Stimulated activated CD8-positive, alpha-beta memory T cell treated with anti-CD3 and anti-CD28 coated beads, Interleukin-4, amount 100 ng/mL, for 24 hours (primary cell): ENCODE measurements around the gene VWA7.
"Not testable (repeated sequence)": the region's sequence is repeated elsewhere in the genome, so short reads cannot be mapped to it uniquely, and the experiment has no call there.

Source experiments
- DNase-seq: peaks from one replicate; pipeline ENCODE4 v3.0.0-alpha.2; 2020; ENCODE audit warnings: low read depth

VWA7 gene

DNA sequence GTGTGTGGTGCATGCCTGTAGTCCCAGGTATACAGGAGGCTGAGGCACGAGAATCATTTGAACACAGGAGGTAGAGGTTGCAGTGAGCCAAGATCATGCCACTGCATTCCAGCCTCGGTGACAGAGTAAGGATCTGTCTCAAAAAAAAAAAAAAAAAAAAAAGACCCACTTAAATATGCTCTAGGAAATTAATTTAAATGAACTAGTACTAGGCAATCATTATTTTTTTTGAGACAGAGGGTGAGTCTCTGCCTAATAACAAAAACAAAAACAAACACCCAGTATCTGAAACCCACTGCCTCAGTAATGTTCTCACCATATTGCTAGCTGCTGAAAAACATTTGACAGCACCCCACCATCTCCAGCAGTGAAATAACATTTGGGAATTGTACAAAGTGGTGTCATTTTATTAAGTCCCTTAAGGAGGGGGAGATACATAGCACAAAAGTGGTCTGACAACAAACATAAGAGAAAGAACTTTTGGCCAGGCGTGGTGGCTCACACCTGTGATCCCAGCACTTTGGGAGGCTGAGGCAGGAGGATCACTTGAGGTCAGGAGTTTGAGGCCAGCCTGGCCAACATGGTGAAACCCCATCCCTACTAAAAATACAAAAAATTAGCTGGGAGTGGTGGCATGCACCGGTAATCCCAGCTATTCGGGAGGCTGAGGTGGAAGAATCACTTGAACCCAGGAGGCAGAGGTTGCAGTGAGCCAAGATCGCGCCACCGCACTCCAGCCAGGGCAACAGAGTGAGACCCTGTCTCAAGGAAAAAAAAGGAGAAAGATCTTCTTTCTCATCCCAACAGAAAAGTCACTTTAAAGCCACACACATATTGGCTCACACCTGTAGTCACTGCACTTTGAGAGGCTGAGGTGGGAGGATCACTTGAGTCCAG, 24.2 kb upstream of the VWA7 start:
- not testable (repeated sequence) for DNase-seq

DNA sequence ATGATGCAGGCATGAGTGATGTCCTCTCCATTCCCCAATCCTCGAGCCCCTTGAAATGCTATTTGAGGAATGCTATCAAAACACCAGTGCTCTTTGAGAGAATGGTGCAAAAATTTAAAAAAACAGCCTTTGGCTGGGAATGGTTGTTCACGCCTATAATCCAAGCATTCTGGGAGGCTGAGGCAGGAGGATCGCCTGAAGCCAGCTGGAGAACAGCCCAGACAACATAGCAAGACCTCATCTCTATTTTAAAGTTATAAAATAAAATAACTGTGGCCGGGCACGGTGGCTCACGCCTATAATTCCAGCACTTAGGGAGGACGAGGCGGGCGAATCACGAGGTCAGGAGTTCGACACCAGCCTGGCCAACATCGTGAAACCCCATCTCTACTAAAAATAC, 22.7 kb upstream of the VWA7 start:
- no peak for DNase-seq

DNA sequence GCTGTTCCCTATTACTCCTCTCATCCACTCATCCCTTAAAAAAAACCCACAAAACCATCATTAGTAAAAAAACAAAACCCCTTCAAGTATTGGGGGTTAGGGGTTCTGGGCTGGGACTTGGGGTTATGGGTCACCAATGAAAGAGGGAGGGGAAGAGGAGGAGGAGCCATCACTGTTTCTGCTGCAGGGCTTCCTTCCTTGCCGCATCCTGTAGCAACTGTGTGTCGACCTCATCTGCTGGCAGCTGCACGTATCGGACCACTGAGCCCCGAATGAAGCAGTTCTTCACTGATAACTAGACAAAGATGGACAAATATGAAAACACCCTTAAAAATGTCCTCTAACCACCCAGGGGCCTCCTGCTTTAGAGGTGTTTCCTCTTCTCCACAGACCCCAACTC, 20.5 kb upstream of the VWA7 start:
- DNase-seq = no peak

DNA sequence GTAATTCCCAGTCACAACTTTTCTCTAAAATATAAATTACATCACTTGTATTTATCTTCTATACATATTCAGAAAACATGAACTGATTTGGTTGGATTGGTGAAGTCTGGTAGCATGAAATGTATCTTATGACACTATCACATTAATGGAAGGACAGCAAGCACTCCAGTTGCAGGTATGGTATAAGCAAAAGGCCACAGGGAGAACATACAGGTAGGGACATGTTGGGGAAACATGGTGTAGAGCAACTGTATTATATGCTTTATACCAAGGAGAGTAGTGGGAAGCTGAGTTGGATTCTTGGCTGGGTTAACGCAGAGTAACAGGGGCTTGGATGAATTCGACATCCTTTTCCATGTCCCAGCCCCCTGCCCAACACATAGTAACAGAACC, 19.9 kb upstream of the VWA7 start:
- DNase-seq = no peak

DNA sequence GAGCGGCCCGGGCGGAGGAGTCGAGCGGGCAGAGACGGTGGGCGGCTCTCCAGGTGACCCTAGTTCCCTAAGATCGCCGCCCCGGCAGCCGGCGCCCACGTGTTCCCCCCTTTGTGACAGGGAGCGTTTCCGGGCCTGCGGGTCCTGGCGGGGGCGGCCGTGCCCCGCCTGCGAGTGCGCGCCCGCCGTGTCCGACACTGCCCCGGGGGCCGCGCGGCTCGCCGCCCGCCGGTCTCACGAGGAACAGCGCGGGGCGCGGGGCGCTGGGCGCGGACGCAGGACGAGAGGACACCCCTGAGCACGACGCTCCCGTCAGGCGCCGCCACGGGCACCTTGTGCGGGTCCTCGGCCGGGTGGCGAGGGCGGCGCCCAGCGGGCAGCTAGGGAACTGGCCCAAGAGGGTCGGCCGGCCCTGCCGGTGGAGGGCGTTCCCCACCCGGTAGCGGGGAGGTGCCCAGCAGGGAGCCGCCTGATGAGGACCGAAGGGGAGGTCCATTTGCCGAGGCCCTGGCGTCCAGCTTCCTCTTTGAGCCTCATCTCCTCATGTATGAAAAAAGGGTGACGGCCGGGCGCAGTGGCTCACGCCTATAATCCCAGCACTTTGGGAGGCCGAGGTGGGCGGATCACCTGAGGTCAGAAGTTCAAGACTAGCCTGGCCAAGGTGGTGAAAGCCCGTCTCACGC, 18.6 kb upstream of the VWA7 start, which contains the start of gene VARS1:
Gene VARS1 (minus strand): TSS at position 137 of the 683 bp plus-strand sequence. CDS start 535 bp downstream, outside the sequence.
- DNase-seq = peak; percentile 75

DNA sequence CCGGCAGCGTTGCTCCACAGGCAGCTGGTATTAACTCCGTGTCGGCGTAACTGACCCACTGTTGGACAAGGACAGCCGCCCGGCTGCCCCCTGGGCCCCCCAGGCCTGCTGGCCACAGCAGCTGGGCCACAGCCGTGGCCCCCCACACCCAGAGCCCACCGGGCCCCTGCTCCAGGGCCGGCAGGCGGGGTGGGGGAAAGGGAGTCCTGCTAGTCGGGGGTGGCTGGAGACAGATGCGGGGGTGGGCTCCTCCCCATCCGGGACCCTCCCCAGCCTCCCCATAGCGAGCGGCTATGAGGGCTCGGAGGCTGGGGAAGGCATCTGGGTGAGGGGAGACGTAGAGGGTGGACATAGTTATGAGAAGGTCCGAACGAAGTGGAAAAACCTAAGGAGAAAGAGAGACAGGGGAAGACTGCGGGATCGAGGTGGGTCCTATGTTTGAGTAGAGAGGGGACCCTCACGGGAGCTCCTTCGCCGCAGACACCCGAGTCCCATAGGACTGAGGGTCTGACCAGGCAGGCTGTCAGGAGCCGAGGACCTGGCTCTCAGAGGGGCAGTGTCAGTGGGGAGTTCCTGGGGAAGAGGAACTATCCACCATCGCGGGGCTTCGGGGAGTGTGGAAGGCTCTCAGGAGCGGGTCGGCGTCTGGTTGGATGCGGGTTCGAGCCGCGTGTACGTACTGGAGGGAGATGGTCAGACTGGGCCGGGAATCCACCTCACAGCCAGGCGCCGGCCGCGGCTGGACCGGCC, 17.9 kb upstream of the VWA7 start:
- no peak for DNase-seq

DNA sequence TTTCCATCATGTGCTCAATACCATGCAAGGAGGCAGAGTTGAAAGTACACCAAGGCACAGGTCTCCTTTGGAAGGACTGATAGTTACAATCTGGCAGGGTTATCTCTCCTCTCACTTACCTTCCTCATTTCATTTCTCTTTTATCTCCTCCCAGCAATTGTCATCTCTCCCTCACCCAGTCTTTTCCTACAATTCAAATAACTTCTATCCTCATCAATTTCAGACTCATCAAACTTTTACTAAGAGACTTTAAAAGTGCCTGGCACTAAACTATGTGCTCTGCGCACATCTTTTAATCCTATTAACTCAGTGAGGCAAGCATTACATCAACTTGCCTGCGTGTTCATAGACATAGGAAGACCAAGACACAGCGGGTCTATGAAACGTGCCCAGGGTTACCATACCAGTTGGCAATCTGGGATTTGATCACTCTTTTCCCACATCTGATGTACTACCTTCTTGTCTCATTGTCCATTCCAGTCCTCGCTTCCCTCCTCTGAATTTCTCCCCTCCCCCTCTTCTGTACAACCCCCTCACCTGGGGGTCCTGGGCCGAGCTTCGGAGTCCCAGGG, 17.3 kb upstream of the VWA7 start:
- DNase-seq = no peak

DNA sequence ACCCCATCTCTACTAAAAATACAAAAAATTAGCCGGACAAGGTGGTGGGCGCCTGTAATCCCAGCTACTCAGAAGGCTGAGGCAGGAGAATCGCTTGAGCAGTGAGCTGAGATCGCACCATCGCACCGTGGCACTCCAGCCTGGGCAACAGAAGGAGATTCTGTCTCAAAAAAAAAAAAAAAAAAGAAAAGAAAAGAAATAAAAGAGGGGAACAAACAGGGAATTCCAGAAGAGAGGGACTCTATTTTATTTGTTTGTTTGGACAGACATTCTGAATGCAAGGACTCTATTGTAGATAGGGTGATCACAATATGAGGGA, 16.8 kb upstream of the VWA7 start:
- not testable (repeated sequence) for DNase-seq

DNA sequence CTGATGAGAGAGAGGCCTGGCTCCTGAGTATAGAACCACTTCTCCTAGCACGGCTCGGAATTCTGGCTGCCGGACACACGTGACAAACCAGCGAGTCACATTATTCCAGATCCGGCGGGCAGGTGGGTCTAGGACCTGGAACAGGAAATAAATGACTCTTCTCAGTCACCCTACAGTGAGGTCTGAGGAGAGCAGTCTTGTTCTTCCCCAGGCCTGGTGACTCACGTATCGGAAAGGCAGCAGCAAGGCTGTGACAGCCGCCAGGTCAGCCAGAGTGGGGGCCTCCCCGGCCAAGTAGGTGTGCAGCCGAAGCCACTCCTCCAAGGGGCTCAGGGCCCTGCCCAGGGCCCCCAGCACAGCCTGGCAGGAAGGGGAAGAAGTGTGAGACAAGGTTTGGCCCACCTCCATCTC, 15.6 kb upstream of the VWA7 start:
- no peak for DNase-seq

DNA sequence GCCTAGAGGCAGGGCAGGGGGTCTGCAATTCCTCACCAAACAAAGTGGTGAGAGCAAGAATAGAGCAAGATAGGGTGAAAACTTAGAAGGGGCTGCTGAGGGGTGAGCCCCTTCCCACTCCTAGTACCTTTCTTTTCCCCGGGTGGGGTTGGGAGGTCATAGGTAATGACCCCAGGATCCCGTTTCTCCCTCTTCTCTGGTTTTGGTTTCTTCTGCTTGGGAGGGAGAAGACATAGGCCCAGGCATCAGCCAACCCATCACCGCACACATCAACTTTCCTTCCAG, 14.9 kb upstream of the VWA7 start:
- DNase-seq = no peak

DNA sequence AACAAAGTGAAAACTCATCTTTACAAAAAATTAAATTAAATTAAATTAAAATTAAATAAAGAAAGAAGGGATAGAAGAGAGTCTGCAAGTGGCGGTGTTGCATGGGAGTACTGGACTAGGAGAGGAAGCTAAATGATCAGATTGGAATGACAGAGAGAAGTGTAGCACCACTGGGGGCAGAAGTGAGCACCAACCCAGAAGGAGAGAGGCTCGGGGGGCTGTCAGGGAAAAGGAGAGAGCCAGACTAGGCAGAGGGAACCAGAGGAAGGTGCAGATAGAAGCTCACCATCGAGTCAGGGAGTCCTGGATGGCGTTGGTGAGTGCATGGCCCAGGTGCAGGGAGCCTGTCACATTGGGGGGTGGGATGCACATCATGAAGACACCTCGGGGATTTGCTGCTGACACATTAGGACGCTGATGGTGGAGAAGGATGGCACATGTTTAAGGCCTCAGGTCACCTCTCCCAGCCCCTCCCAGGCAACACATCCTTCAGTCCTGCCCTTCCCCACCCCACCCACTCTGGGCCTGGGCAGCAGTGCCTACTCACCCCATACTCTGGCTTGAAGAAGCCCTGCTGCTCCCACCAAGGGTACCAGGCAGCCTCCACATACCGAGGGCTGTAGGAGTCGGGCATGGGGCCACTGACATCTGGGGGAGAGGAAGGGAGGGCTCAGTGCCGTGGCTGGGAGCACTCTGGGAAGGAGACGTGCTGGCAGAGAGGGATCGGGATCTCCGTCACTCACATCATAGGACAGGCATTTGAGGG, 14.4 kb upstream of the VWA7 start:
- no peak for DNase-seq

DNA sequence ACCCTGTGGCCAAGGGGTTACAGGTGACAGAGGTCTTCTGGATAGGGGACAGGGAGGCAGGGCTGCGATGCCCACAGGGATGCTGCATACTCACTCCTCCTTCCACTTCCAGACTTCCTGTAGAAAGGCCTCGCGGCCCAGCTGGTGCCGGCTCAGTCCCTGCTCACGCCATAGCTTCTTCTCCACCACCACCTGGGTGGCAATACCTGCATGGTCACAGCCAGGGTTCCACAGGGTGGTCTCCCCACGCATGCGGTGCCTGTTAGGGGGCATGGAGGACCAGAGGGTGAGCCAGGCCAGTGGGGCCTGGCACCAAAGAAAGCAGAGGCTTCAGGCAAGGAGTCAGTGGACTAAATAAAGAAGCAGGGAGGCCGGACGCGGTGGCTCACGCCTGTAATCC, 8.3 kb upstream of the VWA7 start:
- no peak for DNase-seq

DNA sequence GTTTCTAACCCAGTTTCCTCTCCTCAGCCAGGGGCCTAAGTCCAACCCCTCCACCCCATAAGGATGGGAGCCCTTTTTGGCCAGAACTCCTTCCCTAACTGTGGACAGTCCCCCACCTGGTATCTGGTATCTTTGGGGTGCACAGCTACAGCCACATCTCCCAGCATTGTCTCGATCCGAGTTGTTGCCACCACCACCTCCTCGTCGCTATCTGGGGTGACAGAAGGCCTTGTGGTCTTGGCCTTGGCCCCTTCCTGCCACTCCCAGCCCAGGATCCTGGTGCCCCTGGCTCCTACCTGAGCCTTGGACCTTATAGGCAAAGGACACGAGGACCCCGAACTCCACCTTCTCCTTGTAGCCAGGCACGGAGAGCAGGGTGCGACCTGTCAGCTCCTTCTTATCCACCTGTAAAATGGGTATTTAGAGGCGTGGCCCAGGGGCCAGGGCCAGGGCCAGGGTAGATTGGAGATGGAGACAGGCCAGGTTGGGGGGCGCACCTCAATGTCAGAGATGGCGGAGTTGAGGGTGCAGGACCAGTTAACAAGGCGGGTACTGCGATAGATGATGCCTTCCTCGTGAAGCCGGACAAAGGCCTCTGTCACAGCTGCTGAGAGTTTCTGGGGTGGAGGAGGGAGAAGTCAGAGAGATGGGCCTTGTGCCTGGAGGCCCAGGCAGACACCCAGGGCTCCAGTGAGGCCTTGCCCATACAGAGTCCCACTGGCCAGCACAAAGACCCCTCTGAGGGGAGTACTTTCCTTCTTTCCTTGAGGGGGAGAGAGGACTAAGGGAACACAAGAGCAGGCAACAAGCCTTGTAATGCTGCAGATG, 7.2 kb upstream of the VWA7 start:
- DNase-seq = no peak

DNA sequence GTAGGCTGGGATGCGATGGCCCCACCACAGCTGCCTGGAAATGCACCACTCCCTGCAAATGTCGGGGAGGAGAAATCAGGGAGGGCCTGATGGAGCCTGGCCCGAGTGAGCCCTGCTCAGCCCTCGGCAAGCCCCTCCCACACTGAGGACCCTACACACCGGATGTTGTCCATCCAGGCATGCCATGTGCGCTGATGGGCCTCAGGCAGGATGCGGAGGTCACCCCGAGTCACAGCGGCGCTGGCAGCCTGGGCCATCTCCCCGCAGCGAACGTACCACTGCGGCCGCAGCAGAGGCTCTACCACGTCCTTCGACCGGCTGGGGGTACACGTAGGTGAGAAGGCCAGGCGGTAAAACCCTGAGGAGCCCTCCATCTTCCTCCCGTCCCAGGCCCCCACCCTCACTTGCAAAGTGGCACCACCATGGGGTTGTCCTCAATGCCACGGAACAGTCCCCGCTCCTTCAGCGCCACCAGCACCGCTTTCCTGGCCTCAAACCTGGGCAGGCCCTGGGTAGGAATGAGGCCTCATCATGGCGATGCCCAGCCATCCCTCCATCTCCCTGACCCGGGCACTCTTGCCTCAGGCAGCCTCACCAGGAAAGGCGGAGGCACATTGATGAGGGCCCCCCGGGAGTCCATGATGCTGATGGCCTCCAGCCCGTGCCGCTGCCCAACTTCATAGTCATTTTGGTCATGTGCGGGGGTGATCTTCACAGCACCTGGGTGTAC, 5.2 kb upstream of the VWA7 start:
- DNase-seq = no peak

DNA sequence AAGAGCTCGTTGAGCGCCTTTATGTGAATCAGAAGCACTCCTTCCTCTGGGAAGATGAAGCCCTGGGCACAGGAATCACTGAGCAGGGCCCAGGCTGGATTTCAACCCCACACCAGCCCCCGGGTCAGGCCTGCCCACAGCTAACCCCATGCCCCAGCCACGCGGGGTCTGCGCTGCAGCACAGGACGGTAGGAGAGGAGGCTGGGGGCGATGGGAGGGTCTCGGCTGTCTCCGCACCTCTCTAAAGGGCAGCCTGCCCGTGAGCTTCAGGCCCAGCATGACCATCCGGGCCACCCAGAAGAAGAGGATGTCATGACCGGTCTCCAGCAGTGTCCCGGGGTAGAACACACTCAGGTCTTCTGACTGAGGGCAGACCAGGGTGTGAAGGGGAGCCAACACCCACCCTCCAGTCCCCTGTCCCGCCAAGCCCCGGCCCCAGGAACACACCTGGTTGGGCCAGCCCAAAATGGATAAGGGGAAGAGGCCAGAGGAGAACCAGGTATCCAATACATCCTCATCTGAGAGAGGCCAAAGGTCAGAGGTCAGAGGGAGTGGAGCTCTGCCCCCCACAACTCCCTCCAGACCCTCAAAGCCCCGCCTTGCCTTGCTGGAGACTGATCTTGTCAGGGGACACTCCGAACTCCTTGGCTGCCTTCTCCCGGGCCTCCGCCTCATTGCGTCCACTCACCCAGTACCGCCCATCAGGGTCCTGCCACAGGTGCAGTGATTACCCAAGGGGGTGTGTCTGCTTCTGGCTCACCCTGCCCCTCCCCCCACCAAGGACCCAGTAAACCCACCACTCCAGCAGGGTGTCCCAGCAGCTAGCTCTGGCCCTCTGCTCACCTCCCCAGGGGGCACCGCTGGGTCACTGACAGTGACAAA, 4.4 kb upstream of the VWA7 start:
- DNase-seq = no peak

DNA sequence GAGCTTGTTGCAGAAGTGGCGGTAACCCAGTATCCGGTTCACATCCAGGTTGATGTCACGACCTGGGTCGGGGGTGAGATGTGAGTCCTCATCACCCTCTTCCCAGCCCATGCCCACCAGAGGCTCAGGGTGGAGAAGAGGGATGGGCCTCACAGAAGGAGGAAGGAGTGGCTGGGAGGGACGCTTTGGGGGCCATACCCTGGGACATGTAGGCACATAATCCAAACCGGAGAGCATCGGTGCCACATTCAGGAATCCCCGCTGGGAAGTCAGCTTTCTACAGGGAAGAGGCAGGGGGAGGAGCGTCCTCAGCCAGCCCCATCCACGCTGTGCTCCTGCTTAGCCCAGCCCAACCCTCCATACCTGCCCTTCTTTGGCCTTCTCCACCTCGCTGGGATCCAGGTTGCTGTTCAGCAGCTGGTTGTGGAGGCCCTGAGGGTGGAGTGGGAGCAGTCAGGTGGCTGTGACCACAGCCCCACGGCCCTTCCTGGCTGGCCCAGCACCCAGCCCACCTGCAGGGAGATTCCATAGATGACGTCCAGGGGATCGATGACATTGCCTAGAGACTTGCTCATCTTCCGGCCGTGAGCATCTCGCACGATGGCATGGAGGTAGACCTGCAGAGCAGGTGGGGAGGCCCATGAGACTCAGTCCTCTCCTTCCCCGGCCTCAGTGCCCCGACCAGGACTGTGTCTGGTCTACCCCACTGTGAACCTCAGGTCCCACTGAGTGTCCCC, 3.5 kb upstream of the VWA7 start:
- no peak for DNase-seq

DNA sequence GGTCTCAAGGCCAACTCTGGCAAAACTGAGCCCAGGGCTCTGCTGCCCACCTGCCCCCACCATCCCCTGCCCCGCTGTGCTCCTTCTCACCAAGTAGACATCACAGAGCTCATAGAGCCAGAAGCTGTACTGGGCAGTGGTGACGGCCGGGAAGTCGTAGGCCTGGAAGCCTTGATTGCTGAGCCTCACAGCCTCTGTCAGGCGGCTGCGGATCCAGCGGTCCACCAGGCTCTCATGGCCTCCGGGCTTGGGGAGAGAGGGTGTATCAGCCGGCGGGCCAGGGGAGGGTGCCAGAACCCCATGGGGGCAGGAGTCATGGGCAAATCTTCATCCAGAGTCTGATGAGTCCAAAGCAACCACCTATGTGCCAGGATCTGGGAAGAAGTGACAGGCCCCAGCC, 2.8 kb upstream of the VWA7 start:
- DNase-seq = no peak

DNA sequence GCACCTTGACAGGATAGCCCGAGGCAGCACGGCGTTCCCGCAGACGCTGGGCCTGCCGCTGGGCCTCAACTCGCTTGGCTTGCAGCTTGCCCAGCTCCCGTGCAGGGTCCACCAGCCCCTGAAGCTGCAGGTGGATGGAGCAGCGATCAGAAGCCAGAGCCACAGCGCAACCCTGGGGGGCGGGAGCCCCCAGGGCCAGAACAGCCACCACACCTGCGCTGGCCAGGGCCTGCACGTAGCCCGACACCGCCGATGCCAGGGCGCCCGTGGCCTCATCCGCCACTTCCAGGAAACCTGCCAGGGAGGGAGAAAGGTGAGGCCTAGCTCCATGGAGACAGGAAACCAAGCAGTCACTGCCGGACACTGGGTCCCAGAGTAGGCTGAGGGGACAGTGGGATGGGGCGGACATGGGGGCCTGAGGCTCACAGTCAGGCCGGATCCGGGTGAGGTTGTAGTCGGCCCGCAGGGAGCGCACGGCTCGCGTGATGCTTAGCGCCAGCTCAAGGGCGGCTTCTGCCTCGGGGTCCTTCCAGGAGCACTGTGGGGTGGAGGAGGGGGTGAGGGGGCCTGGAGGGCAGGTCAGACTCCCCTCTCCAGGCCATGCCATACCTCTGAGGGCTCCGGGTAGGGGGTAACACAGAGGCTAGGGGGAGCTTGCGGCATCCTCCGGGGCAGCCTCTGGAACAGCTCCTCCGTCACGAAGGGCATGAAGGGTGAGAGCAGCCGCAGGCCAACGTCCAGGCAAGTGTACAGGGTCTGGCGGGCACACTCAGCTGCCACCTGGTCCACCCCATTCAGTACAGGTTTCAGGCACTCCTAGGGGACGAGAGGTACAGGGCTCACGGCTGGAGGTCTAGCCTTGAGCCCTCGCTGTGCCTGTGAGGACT, 2.1 kb upstream of the VWA7 start:
- no peak for DNase-seq
